Gastroesophageal sphincter (tissue), 4 donors: ENCODE results near the gene RPS18. TPM values are rescaled to one million over a fixed set of nuclear protein-coding genes. Genes with fewer than 3 reads are reported as not detected.
A peak's percentile ranks its signal among the peaks of the same experiment; 100 is the strongest.
"Not testable (repeated sequence)": the region's sequence is repeated elsewhere in the genome, so short reads cannot be mapped to it uniquely, and the experiment has no call there.

Experiments
- ATAC-seq: fragments of 150-250 bp; one replicate; pipeline ENCODE4 v1.9.1; 2016; ENCODE audit warnings: mild to moderate bottlenecking, moderate library complexity
- H3K27ac ChIP-seq, 4 donors: fragments of 200-600 bp; sonication (generic) in 3 of 4; 1 replicate in 3 of 4; 2 replicates in 1 of 4; pipeline ENCODE4 v1.5.1; 2016 to 2019
- H3K27me3 ChIP-seq: fragments of 200-600 bp; sonication (generic); one replicate; pipeline ENCODE4 v1.5.1; 2019
- H3K36me3 ChIP-seq, 2 donors: fragments of 200-600 bp; sonication (generic); one replicate each; pipeline ENCODE4 v1.5.1; 2019; ENCODE audit warnings: control low read depth in 1 of 2
- H3K4me1 ChIP-seq, 3 donors: fragments of 200-600 bp; sonication (generic); 1 replicate in 2 of 3; 2 replicates in 1 of 3; pipeline ENCODE4 v1.5.1; 2016 to 2019; ENCODE audit warnings: control low read depth in 2 of 3
- H3K4me3 ChIP-seq, 2 donors: fragments of 200-600 bp; sonication (generic); one replicate each; pipeline ENCODE4 v1.5.1; 2019; ENCODE audit warnings: mild to moderate bottlenecking in 1 of 2, moderate library complexity in 1 of 2
- H3K9me3 ChIP-seq, 3 donors: fragments of 200-600 bp; sonication (generic); one replicate each; pipeline ENCODE4 v1.5.1; 2017 to 2019; ENCODE audit warnings: control low read depth in 2 of 3
- CTCF ChIP-seq, 4 experiments: fragments of 200-600 bp in 2 of 4; fragments of 450-650 bp in 2 of 4; sonication (generic) in 1 of 4; IDR thresholded peaks; one replicate each; pipeline ENCODE4 v1.5.1; 2017 to 2019; ENCODE audit warnings: antibody characterized with exemption in 4 of 4, mild to moderate bottlenecking in 2 of 4, moderate library complexity in 2 of 4
- EP300 ChIP-seq: sonication (generic); formaldehyde crosslinking; IDR thresholded peaks from one replicate; pipeline ENCODE4 v1.6.1; 2017; ENCODE audit warnings: antibody characterized with exemption, mild to moderate bottlenecking
- POLR2A ChIP-seq, 2 donors: fragments of 450-650 bp; IDR thresholded peaks; one replicate each; pipeline ENCODE4 v1.6.1; 2017; ENCODE audit warnings: antibody characterized with exemption in 2 of 2, mild to moderate bottlenecking in 2 of 2, moderate library complexity in 1 of 2
- POLR2AphosphoS5 ChIP-seq: sonication (generic); formaldehyde crosslinking; IDR thresholded peaks from one replicate; pipeline ENCODE4 v1.6.1; 2017; ENCODE audit warnings: antibody characterized with exemption
- WGBS, 2 donors: methylation state at CpG; one replicate each; pipeline ENCODE4 v1.1.5; 2018; ENCODE audit warnings: low coverage in 1 of 2; 5-methylcytosine and 5-hydroxymethylcytosine counted together
- total RNA-seq, 4 donors: library from RNA; depleted of rRNA; stranded (reverse); fragments of >200 nt; gene quantifications; one replicate each; pipeline ENCODE4 v1.1.0, GENCODE V29; 2016

RPS18 gene
- total RNA-seq, 4 donors from 2014 or later, result 1,175 to 3,464 (median 2,399) TPM

GRCh38 chr6:33271117-33271467 is 783 bp upstream of the RPS18 start:
- Histone ChIP-seq H3K4me1 (peaks cover 5 to 58% (median 23%) of the 10 kb centered on the region in 3 donors), H3K4me3 (peak overlapping the region; percentile 60 to 71), H3K27me3 (no peaks in the 10 kb centered on the region), H3K9me3 (no peaks in the 10 kb centered on the region), H3K36me3 (peaks cover 0 to 63% of the 10 kb centered on the region in 2 donors), H3K27ac (peak overlapping the region; percentile 89 to 95 (median 92))
- no peak for ATAC-seq
- TF ChIP-seq EP300 (no peak), CTCF (IDR thresholded peaks at IDR 0.05) (no peak), POLR2AphosphoS5 (no peak), POLR2A (IDR thresholded peaks at IDR 0.05) (no peak)
- WGBS, 2 donors, result 7 to 8% methylated on average over 4 of the region's 7 CpGs

DNA sequence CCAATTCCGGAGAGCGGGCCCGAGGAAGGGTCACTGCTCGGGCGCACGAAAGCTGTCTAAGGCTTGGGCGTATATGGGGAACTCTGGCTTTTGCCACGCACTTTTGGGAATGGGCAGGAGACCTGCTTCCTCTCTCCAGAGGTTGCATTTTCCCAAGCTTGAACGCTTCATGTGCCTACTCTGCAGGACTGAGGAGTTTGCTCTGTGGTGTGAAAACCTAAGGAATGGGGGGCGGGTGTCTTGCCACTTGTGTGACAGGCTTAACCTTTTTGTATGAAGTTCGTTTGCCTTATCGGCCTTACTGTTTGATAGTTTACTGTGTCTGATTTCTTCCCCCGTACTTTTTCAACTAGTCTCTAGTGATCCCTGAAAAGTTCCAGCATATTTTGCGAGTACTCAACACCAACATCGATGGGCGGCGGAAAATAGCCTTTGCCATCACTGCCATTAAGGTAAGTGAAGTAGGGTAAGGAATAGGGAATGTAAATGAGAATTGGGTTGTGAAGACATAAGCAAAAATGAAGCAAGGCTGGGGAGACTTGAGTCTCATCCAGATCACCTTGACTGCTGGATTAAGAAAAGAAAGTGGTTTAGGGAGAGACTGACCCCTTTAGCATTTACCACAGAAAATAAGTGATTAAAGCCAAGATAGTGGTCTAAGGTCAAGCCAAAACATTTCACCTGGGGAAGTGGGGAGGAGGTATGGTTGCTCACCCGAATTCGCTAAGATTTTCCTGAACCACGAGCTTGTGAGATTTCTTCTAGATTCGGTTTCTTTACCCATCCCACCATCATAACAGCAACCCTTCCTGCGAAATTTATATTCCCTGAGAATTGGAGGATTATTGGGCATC is 627 bp downstream of the RPS18 start:
- Histone ChIP-seq H3K36me3 (peaks cover 0 to 52% of the 10 kb centered on the region in 2 donors), H3K9me3 (no peaks in the 10 kb centered on the region), H3K4me1 (peaks cover 5 to 70% (median 29%) of the 10 kb centered on the region in 3 donors), H3K27me3 (no peaks in the 10 kb centered on the region), H3K27ac (peak overlapping the region; percentile 44 to 95 (median 90)), H3K4me3 (peak overlapping the region; percentile 60 to 71)
- WGBS, 2 donors, result 13 to 15% methylated on average over 9 to 14 of the region's 22 CpGs
- no peak for TF ChIP-seq CTCF (IDR thresholded peaks at IDR 0.05)
- TF ChIP-seq POLR2A (IDR thresholded peaks at IDR 0.05), result no peak
- no peak for TF ChIP-seq EP300
- no peak for ATAC-seq

DNA sequence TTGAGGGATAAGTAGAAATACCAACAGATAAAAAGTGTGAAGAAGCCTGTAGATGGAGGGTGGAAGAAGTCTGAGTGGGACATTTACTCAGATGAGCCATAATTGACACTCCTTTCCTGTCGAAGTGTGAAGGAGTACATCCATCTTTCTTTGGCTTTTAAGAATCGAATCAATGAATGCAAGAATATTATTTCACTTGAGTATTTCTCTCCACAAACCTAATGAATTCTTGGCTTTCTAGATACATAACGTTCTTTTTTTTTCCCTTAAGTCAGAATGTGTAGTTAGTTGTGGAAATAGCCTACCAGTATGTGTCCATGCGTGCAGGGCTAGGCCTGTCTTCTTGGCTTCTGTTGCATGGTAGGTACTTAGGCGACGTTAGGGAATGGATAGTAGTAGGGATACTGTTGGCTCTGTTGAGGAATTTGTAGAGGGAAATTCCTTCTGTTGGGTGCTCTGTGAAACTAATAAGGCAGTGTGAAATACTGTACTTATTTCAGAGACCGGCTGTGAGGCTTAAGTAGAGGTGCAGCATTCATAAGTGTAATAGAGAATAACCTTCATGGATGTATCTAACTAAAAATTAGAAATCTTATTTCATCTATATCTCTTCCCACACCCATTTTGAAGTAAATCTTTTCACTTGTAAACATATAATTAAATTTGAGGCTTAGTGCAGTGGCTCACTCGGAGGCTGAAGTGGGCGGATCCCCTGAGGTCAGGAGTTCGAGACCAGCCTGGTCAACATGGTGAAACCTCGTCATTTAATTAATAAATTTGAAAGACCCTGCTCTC is 1.5 kb downstream of the RPS18 start:
- H3K27me3 ChIP-seq, result no peaks in the 10 kb centered on the region
- ATAC-seq, result no peak
- TF ChIP-seq POLR2A (IDR thresholded peaks at IDR 0.05), result no peak
- WGBS, 2 donors, result 55 to 62% methylated on average over 10 to 11 of the region's 11 CpGs
- peaks cover 0 to 44% of the 10 kb centered on the region in 2 donors for H3K36me3 ChIP-seq
- H3K9me3 ChIP-seq, result no peaks in the 10 kb centered on the region
- H3K4me3 ChIP-seq, result peak overlapping the region in 1 of 2 donors; percentile 71
- peak overlapping the region in 2 of 4 donors; percentile 92 to 95 for H3K27ac ChIP-seq
- peaks cover 5 to 79% (median 38%) of the 10 kb centered on the region in 3 donors for H3K4me1 ChIP-seq

DNA sequence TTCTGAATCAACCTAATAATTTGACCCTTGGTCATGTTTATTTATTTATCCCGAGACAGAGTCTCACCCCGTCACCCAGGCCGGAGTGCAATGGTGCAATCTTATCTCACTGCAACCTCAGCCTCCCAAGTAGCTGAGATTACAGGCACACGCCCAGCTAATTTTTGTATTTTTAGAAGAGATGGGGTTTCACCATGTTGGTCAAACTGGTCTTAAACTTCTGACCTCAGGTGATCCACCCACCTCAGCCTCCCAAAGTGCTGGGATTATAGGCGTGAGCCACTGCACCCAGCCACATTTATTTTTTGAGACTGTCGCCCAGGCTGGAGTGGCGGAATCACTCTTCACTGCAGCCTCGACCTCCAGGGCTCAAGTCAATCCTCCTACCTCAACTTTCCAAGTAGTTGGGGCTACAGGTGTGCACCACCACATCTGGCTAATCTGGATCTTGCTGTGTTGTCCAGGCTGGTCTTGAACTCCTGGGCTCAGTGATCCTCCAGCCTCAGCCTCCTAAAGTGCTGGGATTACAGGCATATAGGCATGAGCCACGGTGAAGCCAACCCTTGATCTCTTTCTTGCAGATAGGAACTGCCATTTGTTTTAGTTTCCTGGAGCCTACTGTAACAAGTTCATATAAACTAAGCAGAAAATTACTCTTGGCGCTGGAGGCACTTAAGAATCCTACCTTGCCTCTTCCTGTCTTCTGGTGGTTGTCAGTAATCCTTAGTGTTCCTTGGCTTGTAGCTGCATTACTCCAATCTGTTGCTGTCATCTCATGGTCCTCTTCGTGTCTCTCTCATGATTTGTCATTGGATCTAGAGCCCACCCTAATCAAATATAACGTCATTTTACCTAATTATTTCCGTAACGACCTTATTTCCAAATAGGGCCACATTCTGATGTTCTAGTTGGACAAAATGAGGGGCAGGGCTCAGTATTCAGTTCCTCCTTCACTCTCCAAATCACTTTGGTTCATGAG is 2.3 kb downstream of the RPS18 start:
- 53 to 54% methylated on average over 11 to 12 of the region's 14 CpGs for WGBS, 2 donors
- Histone ChIP-seq H3K36me3 (peaks cover 0 to 43% of the 10 kb centered on the region in 2 donors), H3K9me3 (no peaks in the 10 kb centered on the region), H3K4me1 (peaks cover 5 to 87% (median 39%) of the 10 kb centered on the region in 3 donors), H3K27ac (no peak overlapping the region), H3K4me3 (no peak overlapping the region), H3K27me3 (no peaks in the 10 kb centered on the region)
- ATAC-seq, result no peak
- TF ChIP-seq POLR2AphosphoS5, result no peak
- TF ChIP-seq POLR2A (IDR thresholded peaks at IDR 0.05), result no peak
- TF ChIP-seq EP300, result no peak
- TF ChIP-seq CTCF (IDR thresholded peaks at IDR 0.05), result no peak

DNA sequence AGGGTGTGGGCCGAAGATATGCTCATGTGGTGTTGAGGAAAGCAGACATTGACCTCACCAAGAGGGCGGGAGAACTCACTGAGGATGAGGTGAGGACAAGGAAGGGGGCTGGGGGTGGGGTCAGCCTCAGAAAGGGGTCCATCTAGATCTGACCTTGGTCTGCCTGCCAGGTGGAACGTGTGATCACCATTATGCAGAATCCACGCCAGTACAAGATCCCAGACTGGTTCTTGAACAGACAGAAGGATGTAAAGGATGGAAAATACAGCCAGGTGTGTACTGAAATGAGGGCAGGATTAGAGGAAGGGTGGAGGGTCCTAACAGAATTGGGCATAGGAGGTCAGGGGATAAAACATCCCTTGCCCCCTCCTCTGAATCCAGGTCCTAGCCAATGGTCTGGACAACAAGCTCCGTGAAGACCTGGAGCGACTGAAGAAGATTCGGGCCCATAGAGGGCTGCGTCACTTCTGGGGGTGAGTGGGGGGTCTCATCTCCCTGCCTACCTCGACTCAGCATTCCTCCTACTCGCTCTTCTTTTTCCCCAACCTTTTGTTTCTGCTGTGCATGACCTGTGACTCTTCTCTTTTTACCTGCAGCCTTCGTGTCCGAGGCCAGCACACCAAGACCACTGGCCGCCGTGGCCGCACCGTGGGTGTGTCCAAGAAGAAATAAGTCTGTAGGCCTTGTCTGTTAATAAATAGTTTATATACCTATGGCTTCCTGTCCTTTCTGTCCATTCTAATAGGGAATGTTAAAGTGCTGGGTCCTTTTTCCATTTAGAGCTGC is 4.1 kb downstream of the RPS18 start:
- WGBS, 2 donors, result 68 to 74% methylated on average over 12 to 16 of the region's 16 CpGs
- not testable (repeated sequence) for ATAC-seq, H3K9me3 ChIP-seq, H3K27me3 ChIP-seq
- Histone ChIP-seq H3K27ac (peak overlapping the region; percentile 73 to 96 (median 91)), H3K36me3 (peaks cover 0 to 60% of the 10 kb centered on the region in 2 donors), H3K4me3 (peak overlapping the region in 1 of 2 donors; percentile 81), H3K4me1 (peaks cover 5 to 80% (median 39%) of the 10 kb centered on the region in 3 donors)
